HepG2 (cell line): ENCODE measurements around the gene GPALPP1. TPM values are rescaled to one million over a fixed set of nuclear protein-coding genes. Genes with fewer than 3 reads are reported as not detected.

Experiments
- AKAP8 ChIP-seq: sonication (generic); formaldehyde crosslinking; IDR thresholded peaks from 2 replicates; pipeline ENCODE4 v1.5.1; 2020; ENCODE audit warnings: mild to moderate bottlenecking, missing genetic modification reagents
- CAMTA2 ChIP-seq: sonication (generic); formaldehyde crosslinking; IDR thresholded peaks from 2 replicates; pipeline ENCODE4 v1.4.0; 2020; ENCODE audit warnings: mild to moderate bottlenecking, missing genetic modification reagents, borderline replicate concordance
- ESRRA ChIP-seq: sonication (generic); formaldehyde crosslinking; IDR thresholded peaks from 2 replicates; pipeline ENCODE4 v1.5.1; 2020; ENCODE audit warnings: mild to moderate bottlenecking, low read depth, missing genetic modification reagents
- GFI1 ChIP-seq: sonication (generic); formaldehyde crosslinking; IDR thresholded peaks from 2 replicates; pipeline ENCODE4 v1.5.0; 2020; ENCODE audit warnings: missing genetic modification reagents, mild to moderate bottlenecking, borderline replicate concordance
- HES4 ChIP-seq: sonication (generic); formaldehyde crosslinking; IDR thresholded peaks from 2 replicates; pipeline ENCODE4 v1.9.0; 2021; ENCODE audit warnings: mild to moderate bottlenecking, missing genetic modification reagents, borderline replicate concordance
- NFKBIZ ChIP-seq: IDR thresholded peaks from 2 replicates; pipeline ENCODE4 v1.6.1; 2018; ENCODE audit warnings: missing genetic modification reagents, missing compliant biosample characterization
- RBM22 ChIP-seq: fragments of 200-400 bp; formaldehyde crosslinking; optimal IDR thresholded peaks from 2 replicates; pipeline ENCODE3; 2017; ENCODE audit warnings: mild to moderate bottlenecking, low read length, moderate library complexity
- ZNF17 ChIP-seq: sonication (generic); formaldehyde crosslinking; IDR thresholded peaks from 2 replicates; pipeline ENCODE4 v1.5.0; 2020; ENCODE audit warnings: mild to moderate bottlenecking, missing genetic modification reagents
- ZNF275 ChIP-seq: sonication (generic); formaldehyde crosslinking; IDR thresholded peaks from 2 replicates; pipeline ENCODE4 v1.8.0; 2022; ENCODE audit warnings: missing genetic modification reagents, mild to moderate bottlenecking, inconsistent platforms, borderline replicate concordance
- ZNF280B ChIP-seq: sonication (generic); formaldehyde crosslinking; IDR thresholded peaks from 2 replicates; pipeline ENCODE4 v1.5.0; 2020; ENCODE audit warnings: missing genetic modification reagents, mild to moderate bottlenecking, borderline replicate concordance
- ZNF367 ChIP-seq: sonication (generic); formaldehyde crosslinking; IDR thresholded peaks from 2 replicates; pipeline ENCODE4 v1.4.0; 2020; ENCODE audit warnings: missing genetic modification reagents, borderline replicate concordance
- ZNF383 ChIP-seq: sonication (generic); formaldehyde crosslinking; IDR thresholded peaks from 2 replicates; pipeline ENCODE4 v1.4.0; 2020; ENCODE audit warnings: missing genetic modification reagents, mild to moderate bottlenecking, borderline replicate concordance
- ZNF605 ChIP-seq: sonication (generic); formaldehyde crosslinking; IDR thresholded peaks from 2 replicates; pipeline ENCODE4 v1.8.0; 2022; ENCODE audit warnings: mild to moderate bottlenecking, missing genetic modification reagents
- polyA plus RNA-seq, 8 experiments: library from polyadenylated mRNA; depleted of rRNA in 3 of 8; stranded (reverse) in 7 of 8; unstranded in 1 of 8; fragments of >200 nt; fragmentation: Illumina TruSeq in 4 of 8; extraction: Trizol in 4 of 8; gene quantifications; 2 replicates each; pipeline versions ENCODE4 v1.2.1 to v1.2.3, GENCODE V29; 2011 to 2016; ENCODE audit warnings: low read depth in 4 of 8, missing spikeins in 1 of 8, mixed read lengths in 1 of 8; ENCODE audit not compliant: insufficient read depth in 1 of 8
- total RNA-seq, 5 experiments: library from RNA; depleted of rRNA; stranded (reverse); fragments of >200 nt; fragmentation: Illumina TruSeq; extraction: Trizol; gene quantifications; 2 replicates each; pipeline ENCODE4 v1.2.3, GENCODE V29; 2016; ENCODE audit warnings: low read depth in 1 of 5
- TF ChIP-seq, protein P1 (sequence below): sonication (generic); formaldehyde crosslinking; IDR thresholded peaks from 2 replicates; pipeline ENCODE4 v1.4.0; 2020; ENCODE audit warnings: missing genetic modification reagents, borderline replicate concordance
- TF ChIP-seq, protein P2 (sequence below): sonication (generic); formaldehyde crosslinking; IDR thresholded peaks from 2 replicates; pipeline ENCODE4 v1.8.0; 2022; ENCODE audit warnings: missing genetic modification reagents, mild to moderate bottlenecking, borderline replicate concordance
- TF ChIP-seq, protein P3 (sequence below): sonication (generic); formaldehyde crosslinking; IDR thresholded peaks from 2 replicates; pipeline ENCODE4 v1.4.0; 2020; ENCODE audit warnings: missing genetic modification reagents, borderline replicate concordance

Gene GPALPP1
- total and polyA plus RNA-seq, 2 of the 13 experiments (the other 11 are each of a cell fraction or from before 2014, with no cell fraction given): 12.1 to 23.1 TPM

DNA sequence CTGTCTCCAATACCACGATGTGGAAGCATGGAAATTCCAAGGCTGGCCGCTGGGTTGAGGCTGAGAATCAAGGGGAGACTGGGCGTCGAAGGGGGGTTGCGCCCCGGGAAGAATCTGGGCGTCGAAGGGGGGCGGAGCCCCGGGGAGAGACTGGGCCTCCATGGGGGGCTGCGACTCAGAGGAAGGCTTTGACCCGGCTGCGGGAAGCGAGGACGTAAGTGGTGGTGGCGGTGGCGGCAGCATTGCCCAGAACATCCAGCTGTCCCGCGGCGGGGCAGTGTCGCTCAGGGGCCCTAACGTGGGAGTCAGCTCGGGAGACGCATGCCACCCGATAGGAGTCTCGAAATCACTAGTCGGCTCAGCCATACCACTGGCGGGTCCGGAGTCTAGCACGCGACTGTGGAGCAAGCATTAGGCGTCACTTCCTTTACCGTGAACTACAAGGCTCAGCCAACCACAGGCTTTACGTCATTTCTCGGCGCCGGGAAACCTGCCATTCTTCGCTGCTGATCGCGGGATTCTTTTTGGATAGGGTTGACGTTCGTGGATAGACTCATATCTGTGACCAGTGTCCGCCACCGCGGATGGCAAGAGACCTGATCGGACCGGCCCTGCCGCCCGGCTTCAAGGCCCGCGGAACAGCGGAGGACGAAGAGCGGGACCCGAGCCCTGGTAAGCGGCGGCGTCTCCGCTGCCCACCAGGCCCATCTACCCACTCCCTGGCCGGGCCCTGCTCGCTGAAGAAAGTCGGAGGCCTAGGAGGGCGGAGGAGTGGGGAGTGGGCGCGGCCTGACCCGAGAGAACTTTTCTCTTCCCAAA lies at the start of gene GPALPP1, which contains the start of gene NUFIP1 (continued):
- 0 out of 2 replicates have a peak, but pooled peaks have one; percentile 38 for TF ChIP-seq HES4
- TF ChIP-seq ZNF367 (CRISPR knock-in tag): 0 out of 2 replicates have a peak, but pooled peaks have one; percentile 40
- no peak for TF ChIP-seq ZNF17 (CRISPR knock-in tag)
- TF ChIP-seq, protein P1, sequence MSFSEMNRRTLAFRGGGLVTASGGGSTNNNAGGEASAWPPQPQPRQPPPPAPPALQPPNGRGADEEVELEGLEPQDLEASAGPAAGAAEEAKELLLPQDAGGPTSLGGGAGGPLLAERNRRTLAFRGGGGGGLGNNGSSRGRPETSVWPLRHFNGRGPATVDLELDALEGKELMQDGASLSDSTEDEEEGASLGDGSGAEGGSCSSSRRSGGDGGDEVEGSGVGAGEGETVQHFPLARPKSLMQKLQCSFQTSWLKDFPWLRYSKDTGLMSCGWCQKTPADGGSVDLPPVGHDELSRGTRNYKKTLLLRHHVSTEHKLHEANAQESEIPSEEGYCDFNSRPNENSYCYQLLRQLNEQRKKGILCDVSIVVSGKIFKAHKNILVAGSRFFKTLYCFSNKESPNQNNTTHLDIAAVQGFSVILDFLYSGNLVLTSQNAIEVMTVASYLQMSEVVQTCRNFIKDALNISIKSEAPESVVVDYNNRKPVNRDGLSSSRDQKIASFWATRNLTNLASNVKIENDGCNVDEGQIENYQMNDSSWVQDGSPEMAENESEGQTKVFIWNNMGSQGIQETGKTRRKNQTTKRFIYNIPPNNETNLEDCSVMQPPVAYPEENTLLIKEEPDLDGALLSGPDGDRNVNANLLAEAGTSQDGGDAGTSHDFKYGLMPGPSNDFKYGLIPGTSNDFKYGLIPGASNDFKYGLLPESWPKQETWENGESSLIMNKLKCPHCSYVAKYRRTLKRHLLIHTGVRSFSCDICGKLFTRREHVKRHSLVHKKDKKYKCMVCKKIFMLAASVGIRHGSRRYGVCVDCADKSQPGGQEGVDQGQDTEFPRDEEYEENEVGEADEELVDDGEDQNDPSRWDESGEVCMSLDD (CRISPR knock-in tag): no peak
- no peak for TF ChIP-seq NFKBIZ
- TF ChIP-seq CAMTA2 (CRISPR knock-in tag): 0 out of 2 replicates have a peak, but pooled peaks have one; percentile 27
- 0 out of 2 replicates have a peak, but pooled peaks have one; percentile 22 for TF ChIP-seq AKAP8 (CRISPR knock-in tag)
- peak; percentile 58; the same call in 1 of the 2 replicates for TF ChIP-seq ZNF605 (CRISPR knock-in tag)
- TF ChIP-seq, protein P2, sequence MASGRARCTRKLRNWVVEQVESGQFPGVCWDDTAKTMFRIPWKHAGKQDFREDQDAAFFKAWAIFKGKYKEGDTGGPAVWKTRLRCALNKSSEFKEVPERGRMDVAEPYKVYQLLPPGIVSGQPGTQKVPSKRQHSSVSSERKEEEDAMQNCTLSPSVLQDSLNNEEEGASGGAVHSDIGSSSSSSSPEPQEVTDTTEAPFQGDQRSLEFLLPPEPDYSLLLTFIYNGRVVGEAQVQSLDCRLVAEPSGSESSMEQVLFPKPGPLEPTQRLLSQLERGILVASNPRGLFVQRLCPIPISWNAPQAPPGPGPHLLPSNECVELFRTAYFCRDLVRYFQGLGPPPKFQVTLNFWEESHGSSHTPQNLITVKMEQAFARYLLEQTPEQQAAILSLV (CRISPR knock-in tag): peak; percentile 80; the same call in 1 of the 2 replicates
- TF ChIP-seq RBM22: no peak
- TF ChIP-seq ZNF383 (CRISPR knock-in tag): no peak
- TF ChIP-seq ZNF280B (CRISPR knock-in tag): no peak; the same call in 1 of the 2 replicates
- no peak for TF ChIP-seq ZNF275 (CRISPR knock-in tag)
- TF ChIP-seq, protein P3, sequence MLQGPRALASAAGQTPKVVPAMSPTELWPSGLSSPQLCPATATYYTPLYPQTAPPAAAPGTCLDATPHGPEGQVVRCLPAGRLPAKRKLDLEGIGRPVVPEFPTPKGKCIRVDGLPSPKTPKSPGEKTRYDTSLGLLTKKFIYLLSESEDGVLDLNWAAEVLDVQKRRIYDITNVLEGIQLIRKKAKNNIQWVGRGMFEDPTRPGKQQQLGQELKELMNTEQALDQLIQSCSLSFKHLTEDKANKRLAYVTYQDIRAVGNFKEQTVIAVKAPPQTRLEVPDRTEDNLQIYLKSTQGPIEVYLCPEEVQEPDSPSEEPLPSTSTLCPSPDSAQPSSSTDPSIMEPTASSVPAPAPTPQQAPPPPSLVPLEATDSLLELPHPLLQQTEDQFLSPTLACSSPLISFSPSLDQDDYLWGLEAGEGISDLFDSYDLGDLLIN (CRISPR knock-in tag): no peak
- peak; percentile 59; the same call in 1 of the 2 replicates for TF ChIP-seq GFI1 (CRISPR knock-in tag)
- TF ChIP-seq ESRRA (CRISPR knock-in tag): 0 out of 2 replicates have a peak, but pooled peaks have one; percentile 28
